CD8-positive, alpha-beta memory T cell (primary cell): ENCODE results near the gene SMC3. TPM values are rescaled to one million over a fixed set of nuclear protein-coding genes. Genes with fewer than 3 reads are reported as not detected.

ENCODE experiments used
- CTCF ChIA-PET: fragments of 350-600 bp; sonication (Branson Sonifier 250); formaldehyde crosslinking; loops from one replicate; lab custom pipeline; 2021; ENCODE audit warnings: antibody characterized with exemption; lab: Charles Lee
- POLR2A ChIA-PET: fragments of 350-600 bp; sonication (Branson Sonifier 250); formaldehyde crosslinking; loops from one replicate; lab custom pipeline; 2021; ENCODE audit warnings: antibody characterized with exemption; lab: Charles Lee
- DNase-seq, 5 donors: peaks; one replicate each; pipeline versions ENCODE4 v3.0.0 to v3.0.0-alpha.2; 2020 to 2022; ENCODE audit warnings: mixed read lengths in 1 of 5
- H3K27ac ChIP-seq: one replicate; pipeline ENCODE4 v1.7.0; 2013; ENCODE audit warnings: low read depth, mild to moderate bottlenecking, low read length, moderate library complexity
- H3K27me3 ChIP-seq: 2 replicates; pipeline ENCODE4 v1.7.0; 2013; ENCODE audit warnings: low read length, mild to moderate bottlenecking; ENCODE audit not compliant: insufficient read depth, poor library complexity, severe bottlenecking
- H3K36me3 ChIP-seq: 2 replicates; pipeline ENCODE4 v1.7.0; 2013; ENCODE audit warnings: mild to moderate bottlenecking, low read length, moderate library complexity; ENCODE audit not compliant: insufficient read depth
- H3K4me1 ChIP-seq: 2 replicates; pipeline ENCODE4 v1.7.0; 2013; ENCODE audit warnings: mild to moderate bottlenecking, low read length, moderate library complexity; ENCODE audit not compliant: insufficient read depth
- H3K4me3 ChIP-seq: 2 replicates; pipeline ENCODE4 v1.7.0; 2013; ENCODE audit warnings: mild to moderate bottlenecking, low read length
- H3K9me3 ChIP-seq: 2 replicates; pipeline ENCODE4 v1.7.0; 2013; ENCODE audit warnings: mild to moderate bottlenecking, low read length
- H3K27ac Mint-ChIP-seq, 8 donors: one replicate each; pipeline ENCODE4 v1.8.0; 2020 to 2021; ENCODE audit warnings: mixed read lengths in 8 of 8, mild to moderate bottlenecking in 6 of 8, inconsistent platforms in 3 of 8, moderate library complexity in 3 of 8
- H3K27me3 Mint-ChIP-seq, 2 donors: one replicate each; pipeline ENCODE4 v1.8.0; 2020 to 2021; ENCODE audit warnings: mixed read lengths in 2 of 2, mild to moderate bottlenecking in 1 of 2, moderate library complexity in 1 of 2
- H3K36me3 Mint-ChIP-seq, 3 donors: one replicate each; pipeline ENCODE4 v1.8.0; 2020 to 2021; ENCODE audit warnings: mixed read lengths in 3 of 3, inconsistent platforms in 1 of 3, mild to moderate bottlenecking in 1 of 3
- H3K4me1 Mint-ChIP-seq, 3 donors: one replicate each; pipeline ENCODE4 v1.8.0; 2020 to 2021; ENCODE audit warnings: mixed read lengths in 3 of 3, inconsistent platforms in 1 of 3, mild to moderate bottlenecking in 1 of 3
- H3K4me3 Mint-ChIP-seq, 7 donors: one replicate each; pipeline ENCODE4 v1.8.0; 2020 to 2021; ENCODE audit warnings: mixed read lengths in 7 of 7, mild to moderate bottlenecking in 6 of 7, moderate library complexity in 4 of 7, inconsistent platforms in 2 of 7
- H3K9me3 Mint-ChIP-seq, 5 donors: one replicate each; pipeline ENCODE4 v1.8.0; 2020 to 2022; ENCODE audit warnings: mixed read lengths in 5 of 5, mild to moderate bottlenecking in 3 of 5, moderate library complexity in 2 of 5, inconsistent platforms in 1 of 5
- polyA plus RNA-seq: library from polyadenylated mRNA; unstranded; fragments of 300-500 nt; fragmentation: Illumina TruSeq; gene quantifications from one replicate; pipeline ENCODE4 v1.2.3, GENCODE V29; 2021
- total RNA-seq, 2 experiments: library from RNA; stranded (reverse); gene quantifications; one replicate each; pipeline ENCODE4 v1.2.3, GENCODE V29; 2021

Gene SMC3
- total and polyA plus RNA-seq, 3 experiments from 2014 or later, result 77.7 to 102 (median 77.9) TPM

DNA sequence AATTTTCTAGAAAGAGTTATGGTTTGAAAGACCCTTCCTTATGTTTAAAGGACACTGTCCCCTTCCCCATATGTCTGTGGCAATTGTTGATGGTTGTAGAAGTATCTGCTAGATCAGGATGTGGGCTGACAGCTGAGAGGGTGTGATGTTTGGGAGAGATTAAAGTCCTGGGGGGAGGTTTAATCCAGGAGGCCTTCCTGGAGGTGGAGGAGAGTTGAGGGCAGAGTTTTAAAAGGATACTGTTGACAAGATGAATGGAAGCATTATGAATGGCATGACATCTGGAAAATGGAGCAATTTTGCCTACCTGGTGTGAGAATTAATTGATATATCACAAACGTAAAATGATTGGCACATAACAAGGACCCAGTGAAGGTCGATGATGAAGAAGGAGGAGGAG lies 32.9 kb upstream of the SMC3 start:
- Mint-ChIP-seq H3K27ac (peak overlapping the region in 1 of 8 donors; percentile 61), H3K36me3 (no peaks in the 10 kb centered on the region), H3K9me3 (no peaks in the 10 kb centered on the region), H3K4me1 (peaks cover 25 to 31% (median 30%) of the 10 kb centered on the region in 3 donors), H3K27me3 (peaks cover 1 to 4% of the 10 kb centered on the region in 2 donors), H3K4me3 (no peak overlapping the region)
- no peaks in the 10 kb centered on the region for H3K27me3 ChIP-seq
- H3K36me3 ChIP-seq, result no peaks in the 10 kb centered on the region
- no peak overlapping the region for H3K4me3 ChIP-seq
- no peak overlapping the region for H3K27ac ChIP-seq
- peaks cover 19% of the 10 kb centered on the region for H3K4me1 ChIP-seq
- POLR2A ChIA-PET, result no interaction called here
- no peaks in the 10 kb centered on the region for H3K9me3 ChIP-seq
- CTCF ChIA-PET, result interaction anchor here (1.5 kb wide), 1 partner anchor 229 kb away, joined by 8 read pairs; no protein-coding TSS in a partner anchor
- DNase-seq, result no peak

DNA sequence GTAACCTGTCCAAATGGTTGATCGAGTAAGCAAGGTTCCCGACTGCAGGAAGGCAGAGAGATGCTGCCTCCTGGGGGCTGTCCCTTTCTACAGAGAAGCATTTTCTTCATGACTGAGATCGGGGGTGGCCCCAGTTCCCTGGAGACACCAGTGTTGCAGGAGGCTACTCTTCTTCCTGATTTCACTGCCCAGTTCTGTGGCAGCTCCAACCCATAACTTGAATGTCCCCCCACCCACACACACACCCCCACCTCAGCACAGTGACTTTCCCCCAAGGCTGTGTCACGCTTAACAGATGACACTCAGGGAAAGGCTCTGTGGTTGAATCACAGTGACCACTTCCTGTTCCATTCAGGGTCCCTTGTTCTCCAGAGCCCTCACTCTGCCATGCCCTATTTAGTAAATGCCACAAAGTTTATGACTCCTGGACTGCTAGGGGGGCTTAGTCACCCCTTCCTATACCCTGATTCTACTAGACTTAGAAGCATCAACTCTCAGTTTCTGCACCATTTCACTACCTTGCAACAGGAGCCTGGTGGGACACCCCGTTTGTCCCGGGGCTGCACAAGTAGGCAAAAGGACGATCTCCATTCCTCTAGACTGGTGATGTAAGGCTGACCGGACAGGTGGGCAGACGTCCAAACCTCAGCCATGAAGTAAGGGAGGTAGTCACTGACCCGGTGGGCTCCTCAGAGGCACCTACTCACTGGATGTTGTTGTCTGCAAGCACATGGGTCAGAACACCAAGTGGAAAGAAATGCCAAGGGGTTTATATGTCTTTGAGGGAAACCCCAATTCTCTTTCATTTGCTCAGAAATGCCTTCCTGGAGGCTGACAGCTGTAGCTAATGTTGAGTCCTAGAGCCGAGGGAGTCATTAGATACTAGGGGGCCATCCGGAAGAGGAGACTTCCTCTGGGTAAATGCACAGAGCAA lies 31.3 kb upstream of the SMC3 start:
- POLR2A ChIA-PET, result no interaction called here
- H3K27ac Mint-ChIP-seq, result peak overlapping the region in 6 of 8 donors; percentile 22 to 77 (median 60)
- CTCF ChIA-PET, result interaction anchor here (0.6 to 1.5 kb wide), 3 partner anchors 10 to 231 kb away, joined by 3 to 4 read pairs (median 3); no protein-coding TSS in a partner anchor
- H3K4me3 ChIP-seq, result no peak overlapping the region
- H3K27me3 ChIP-seq, result no peaks in the 10 kb centered on the region
- H3K4me1 ChIP-seq, result peaks cover 11% of the 10 kb centered on the region
- peaks cover 17 to 22% (median 19%) of the 10 kb centered on the region in 3 donors for H3K4me1 Mint-ChIP-seq
- peak; percentile 18 to 67 (median 44) for DNase-seq
- no peaks in the 10 kb centered on the region for H3K9me3 ChIP-seq
- no peak overlapping the region for H3K27ac ChIP-seq
- no peaks in the 10 kb centered on the region for H3K9me3 Mint-ChIP-seq
- no peaks in the 10 kb centered on the region for H3K36me3 Mint-ChIP-seq
- no peaks in the 10 kb centered on the region for H3K36me3 ChIP-seq
- H3K4me3 Mint-ChIP-seq, result peak overlapping the region; percentile 31 to 79 (median 63)
- H3K27me3 Mint-ChIP-seq, result peaks cover 0 to 1% of the 10 kb centered on the region in 2 donors

DNA sequence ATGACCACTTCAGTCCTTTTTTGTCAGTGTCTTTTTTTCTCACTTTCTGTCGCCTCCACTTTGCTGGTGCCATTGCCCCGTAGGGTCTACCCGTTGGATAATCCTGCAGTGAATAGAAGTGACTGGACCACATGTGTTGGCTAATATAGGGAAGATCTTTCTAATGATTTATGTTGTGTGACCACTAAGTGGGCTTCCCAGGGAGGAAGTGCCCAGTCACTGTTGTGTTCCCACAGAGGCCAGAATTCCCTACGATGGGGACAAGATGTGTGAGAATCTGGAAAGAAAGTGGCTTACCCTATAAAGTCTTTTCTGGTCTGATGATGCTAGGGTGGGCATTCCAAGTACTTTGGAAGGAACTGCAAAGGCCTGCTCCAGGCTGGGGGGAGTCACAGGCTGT lies 28.4 kb upstream of the SMC3 start:
- no peaks in the 10 kb centered on the region for H3K9me3 ChIP-seq
- H3K27ac Mint-ChIP-seq, result no peak overlapping the region
- no peaks in the 10 kb centered on the region for H3K9me3 Mint-ChIP-seq
- H3K4me1 Mint-ChIP-seq, result peaks cover 17 to 22% (median 19%) of the 10 kb centered on the region in 3 donors
- no peaks in the 10 kb centered on the region for H3K36me3 Mint-ChIP-seq
- peaks cover 0 to 1% of the 10 kb centered on the region in 2 donors for H3K27me3 Mint-ChIP-seq
- H3K27me3 ChIP-seq, result no peaks in the 10 kb centered on the region
- no peak for DNase-seq
- ChIA-PET CTCF (no interaction called here), POLR2A (no interaction called here)
- no peaks in the 10 kb centered on the region for H3K36me3 ChIP-seq
- no peak overlapping the region for H3K27ac ChIP-seq
- H3K4me3 Mint-ChIP-seq, result no peak overlapping the region
- peaks cover 11% of the 10 kb centered on the region for H3K4me1 ChIP-seq
- H3K4me3 ChIP-seq, result no peak overlapping the region

DNA sequence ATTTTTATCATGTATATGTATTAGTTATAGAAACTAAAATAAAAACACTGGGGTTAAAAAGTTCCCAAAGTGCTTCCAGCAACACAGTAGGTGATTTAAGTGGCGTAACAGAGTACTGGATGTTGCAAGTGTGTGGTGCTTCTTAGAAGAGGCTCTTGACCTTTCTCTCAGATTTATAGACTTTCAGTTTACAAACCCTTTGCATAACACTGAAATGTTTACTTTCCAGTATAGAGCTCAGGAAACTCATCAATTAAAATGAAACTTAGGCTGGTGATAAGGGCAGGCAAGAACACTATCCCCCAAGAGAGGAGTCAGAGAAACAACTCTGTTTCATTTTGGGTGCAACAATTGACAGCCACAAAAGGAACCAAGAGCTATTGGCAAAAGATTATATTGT lies 27.5 kb upstream of the SMC3 start:
- H3K4me3 ChIP-seq, result no peak overlapping the region

DNA sequence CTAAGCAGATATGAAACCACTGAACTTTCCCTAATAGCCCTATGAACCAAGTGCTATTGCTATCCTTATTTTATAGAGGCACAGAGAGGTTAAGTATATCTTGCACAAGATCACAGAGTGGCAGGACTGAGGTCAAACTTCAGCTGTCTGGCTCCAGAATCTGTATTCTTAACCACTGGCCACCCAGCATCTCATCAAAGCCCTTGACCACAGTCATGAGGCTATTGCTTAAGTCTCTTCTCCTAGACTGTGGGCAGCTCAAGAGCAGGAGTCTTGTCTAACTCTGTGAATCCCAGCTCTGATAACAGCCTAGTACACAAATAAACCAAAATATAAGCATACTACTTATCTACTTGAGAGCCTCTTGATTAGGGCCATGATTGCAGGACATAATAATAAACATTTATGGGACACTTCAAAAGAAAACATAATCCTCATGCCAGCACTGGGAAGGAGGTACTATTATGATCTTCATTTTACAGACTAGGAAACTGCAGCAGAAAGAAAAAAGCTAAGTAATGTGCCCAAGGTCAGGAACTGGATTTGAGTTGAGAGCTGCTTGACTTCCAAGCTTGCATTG lies 22.4 kb upstream of the SMC3 start:
- DNase-seq, result no peak
- CTCF ChIA-PET, result interaction anchor here (1.0 to 3.3 kb wide), 7 partner anchors 10 to 239 kb away, joined by 3 to 40 read pairs (median 4); no protein-coding TSS in a partner anchor
- no peaks in the 10 kb centered on the region for H3K9me3 ChIP-seq
- Mint-ChIP-seq H3K36me3 (no peaks in the 10 kb centered on the region), H3K4me1 (peaks cover 3 to 8% (median 4%) of the 10 kb centered on the region in 3 donors), H3K27me3 (peaks cover 1 to 15% of the 10 kb centered on the region in 2 donors), H3K9me3 (no peaks in the 10 kb centered on the region), H3K27ac (no peak overlapping the region), H3K4me3 (no peak overlapping the region)
- no peaks in the 10 kb centered on the region for H3K27me3 ChIP-seq
- no peak overlapping the region for H3K4me3 ChIP-seq
- H3K27ac ChIP-seq, result no peak overlapping the region
- POLR2A ChIA-PET, result interaction anchor here (0.6 kb wide), 1 partner anchor 238 kb away, joined by 4 read pairs; no protein-coding TSS in a partner anchor
- H3K36me3 ChIP-seq, result no peaks in the 10 kb centered on the region
- no peaks in the 10 kb centered on the region for H3K4me1 ChIP-seq

More for the DNA sequence above, 27.5 kb upstream of the SMC3 start:
- POLR2A ChIA-PET, result no interaction called here
- Histone ChIP-seq H3K27ac (no peak overlapping the region), H3K36me3 (no peaks in the 10 kb centered on the region), H3K4me1 (peaks cover 11% of the 10 kb centered on the region), H3K27me3 (no peaks in the 10 kb centered on the region), H3K9me3 (no peaks in the 10 kb centered on the region)
- CTCF ChIA-PET, result interaction anchor here (1.0 to 1.7 kb wide), 2 partner anchors 11 to 185 kb away, joined by 3 to 5 read pairs; no protein-coding TSS in a partner anchor
- H3K4me1 Mint-ChIP-seq, result peaks cover 12 to 15% (median 13%) of the 10 kb centered on the region in 3 donors
- no peaks in the 10 kb centered on the region for H3K9me3 Mint-ChIP-seq
- no peaks in the 10 kb centered on the region for H3K27me3 Mint-ChIP-seq
- no peak overlapping the region for H3K4me3 Mint-ChIP-seq
- no peaks in the 10 kb centered on the region for H3K36me3 Mint-ChIP-seq
- H3K27ac Mint-ChIP-seq, result no peak overlapping the region
- DNase-seq, result no peak

DNA sequence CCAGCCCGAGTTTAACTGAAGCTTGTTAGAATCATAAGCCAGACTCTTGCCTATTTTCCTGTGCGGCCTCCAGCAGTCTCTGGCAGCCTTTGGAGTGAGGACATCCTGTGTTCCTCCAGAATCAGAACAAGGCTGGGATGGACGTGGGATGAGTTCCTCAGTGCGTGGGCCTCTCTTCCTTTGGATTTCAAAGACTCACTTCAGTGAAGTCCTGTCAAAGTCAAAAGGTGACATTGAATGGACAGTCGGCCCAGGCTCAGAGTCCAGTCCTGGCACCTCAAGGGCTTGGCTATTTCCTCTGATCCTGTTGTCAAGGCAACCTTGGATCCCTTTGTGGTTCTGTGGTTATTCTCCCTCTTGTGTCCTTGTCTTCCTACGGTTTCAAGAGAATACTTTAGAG lies 21.4 kb upstream of the SMC3 start:
- no peaks in the 10 kb centered on the region for H3K9me3 Mint-ChIP-seq
- H3K27ac Mint-ChIP-seq, result no peak overlapping the region
- peaks cover 3 to 21% of the 10 kb centered on the region in 2 donors for H3K27me3 Mint-ChIP-seq
- peaks cover 3 to 8% (median 4%) of the 10 kb centered on the region in 3 donors for H3K4me1 Mint-ChIP-seq
- Histone ChIP-seq H3K4me3 (no peak overlapping the region), H3K27me3 (no peaks in the 10 kb centered on the region), H3K27ac (no peak overlapping the region), H3K9me3 (no peaks in the 10 kb centered on the region), H3K36me3 (no peaks in the 10 kb centered on the region), H3K4me1 (no peaks in the 10 kb centered on the region)
- no peak for DNase-seq
- ChIA-PET CTCF (interaction anchor here (0.8 to 3.3 kb wide), 16 partner anchors 9 to 408 kb away, joined by 3 to 40 read pairs (median 4); partner anchors contain the start of genes SMC3 and SMNDC1), POLR2A (no interaction called here)
- H3K36me3 Mint-ChIP-seq, result no peaks in the 10 kb centered on the region
- no peak overlapping the region for H3K4me3 Mint-ChIP-seq

DNA sequence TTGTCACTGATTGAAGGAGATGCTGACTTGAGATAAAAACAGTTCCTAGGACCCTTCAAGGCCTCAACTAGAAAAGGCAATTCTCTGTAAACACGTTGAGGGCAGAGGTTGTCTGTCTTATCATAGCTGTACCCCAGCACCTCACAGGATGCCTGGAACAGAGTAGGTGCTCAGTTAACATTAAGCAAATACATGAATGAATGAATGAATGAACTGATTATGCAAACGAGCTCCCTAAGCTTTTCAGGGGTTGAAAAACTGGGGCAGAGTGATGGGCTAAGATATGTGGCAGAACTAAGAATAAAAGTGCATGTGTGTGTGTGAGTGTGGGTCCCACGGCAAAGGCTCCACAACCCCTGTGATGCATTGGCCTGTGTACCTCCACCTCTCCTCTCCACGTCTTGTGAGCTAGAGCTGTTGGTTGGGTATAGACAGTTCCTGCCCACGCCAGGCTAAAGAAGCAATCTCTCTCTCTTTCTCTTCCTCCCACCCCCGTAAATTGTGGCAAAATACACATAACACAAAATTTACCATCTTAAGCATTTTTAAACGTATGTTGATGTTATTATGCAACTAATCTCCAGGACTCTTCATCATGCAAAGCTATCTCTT lies 20.9 kb upstream of the SMC3 start:
- ChIA-PET CTCF (interaction anchor here (0.6 to 3.3 kb wide), 30 partner anchors 8 to 411 kb away, joined by 3 to 40 read pairs (median 3); partner anchors contain the start of genes SMC3 and SMNDC1), POLR2A (interaction anchor here (0.6 kb wide), 1 partner anchor 32 kb away, joined by 6 read pairs; no protein-coding TSS in a partner anchor)
- Mint-ChIP-seq H3K4me1 (peaks cover 3 to 8% (median 4%) of the 10 kb centered on the region in 3 donors), H3K9me3 (no peaks in the 10 kb centered on the region), H3K36me3 (no peaks in the 10 kb centered on the region), H3K27me3 (peaks cover 3 to 25% of the 10 kb centered on the region in 2 donors), H3K27ac (no peak overlapping the region), H3K4me3 (no peak overlapping the region)
- Histone ChIP-seq H3K27ac (no peak overlapping the region), H3K27me3 (no peaks in the 10 kb centered on the region), H3K36me3 (no peaks in the 10 kb centered on the region), H3K4me3 (no peak overlapping the region), H3K4me1 (no peaks in the 10 kb centered on the region), H3K9me3 (no peaks in the 10 kb centered on the region)
- no peak for DNase-seq
